Esophagus squamous epithelium (tissue), 4 donors: Measurements from ENCODE around the gene TRABD2B.

Source experiments
- POLR2A ChIP-seq, 4 donors: fragments of 450-650 bp; IDR thresholded peaks; one replicate each; pipeline ENCODE4 v1.6.1; 2017; ENCODE audit warnings: antibody characterized with exemption in 4 of 4, mild to moderate bottlenecking in 4 of 4, moderate library complexity in 3 of 4
- TF ChIP-seq, protein P1 (sequence below), 6 experiments: fragments of 450-650 bp in 4 of 6; fragments of 200-600 bp in 2 of 6; sonication (generic) in 2 of 6; IDR thresholded peaks; one replicate each; pipeline ENCODE4 v1.5.1; 2016 to 2019; ENCODE audit warnings: antibody characterized with exemption in 6 of 6, mild to moderate bottlenecking in 4 of 6, moderate library complexity in 4 of 6

DNA sequence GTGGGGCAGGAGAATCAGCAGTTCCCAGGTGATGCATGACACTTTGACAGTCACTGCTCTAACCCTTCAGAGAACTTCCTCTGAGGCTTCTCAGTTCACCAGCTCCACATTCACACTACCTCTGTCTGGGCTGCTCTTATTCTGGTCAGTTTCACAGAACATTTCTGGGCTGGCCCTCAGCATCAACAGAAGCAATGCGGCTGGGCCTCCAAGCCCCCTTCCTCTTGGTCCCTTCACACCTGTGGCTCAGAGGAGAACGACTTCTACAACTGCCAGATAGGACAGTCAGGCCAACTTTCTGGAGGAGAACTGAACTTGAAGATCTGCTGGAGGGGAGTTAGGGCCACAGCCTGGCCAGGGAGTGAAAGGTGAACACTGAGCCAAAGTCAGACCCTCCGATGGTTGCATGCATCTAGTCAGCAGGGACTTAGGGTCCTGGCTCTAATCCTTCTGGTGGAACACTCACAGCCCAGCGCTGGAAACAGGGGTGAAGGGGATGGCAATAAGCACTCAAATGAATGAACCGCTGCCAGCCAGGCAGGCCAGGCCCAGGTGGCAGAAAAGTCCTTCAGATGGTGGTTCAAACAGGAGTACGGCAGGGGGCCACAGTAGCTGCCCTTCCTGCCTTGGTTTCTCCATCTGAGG lies 285.2 kb downstream of the TRABD2B start:
- TF ChIP-seq POLR2A (IDR thresholded peaks at IDR 0.05), result no peak
- TF ChIP-seq, protein P1, sequence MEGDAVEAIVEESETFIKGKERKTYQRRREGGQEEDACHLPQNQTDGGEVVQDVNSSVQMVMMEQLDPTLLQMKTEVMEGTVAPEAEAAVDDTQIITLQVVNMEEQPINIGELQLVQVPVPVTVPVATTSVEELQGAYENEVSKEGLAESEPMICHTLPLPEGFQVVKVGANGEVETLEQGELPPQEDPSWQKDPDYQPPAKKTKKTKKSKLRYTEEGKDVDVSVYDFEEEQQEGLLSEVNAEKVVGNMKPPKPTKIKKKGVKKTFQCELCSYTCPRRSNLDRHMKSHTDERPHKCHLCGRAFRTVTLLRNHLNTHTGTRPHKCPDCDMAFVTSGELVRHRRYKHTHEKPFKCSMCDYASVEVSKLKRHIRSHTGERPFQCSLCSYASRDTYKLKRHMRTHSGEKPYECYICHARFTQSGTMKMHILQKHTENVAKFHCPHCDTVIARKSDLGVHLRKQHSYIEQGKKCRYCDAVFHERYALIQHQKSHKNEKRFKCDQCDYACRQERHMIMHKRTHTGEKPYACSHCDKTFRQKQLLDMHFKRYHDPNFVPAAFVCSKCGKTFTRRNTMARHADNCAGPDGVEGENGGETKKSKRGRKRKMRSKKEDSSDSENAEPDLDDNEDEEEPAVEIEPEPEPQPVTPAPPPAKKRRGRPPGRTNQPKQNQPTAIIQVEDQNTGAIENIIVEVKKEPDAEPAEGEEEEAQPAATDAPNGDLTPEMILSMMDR (IDR thresholded peaks at IDR 0.05), result no peak
